GM12878 (cell line): ENCODE results near the gene SLC51A. TPM values are rescaled to one million over a fixed set of nuclear protein-coding genes. Genes with fewer than 3 reads are reported as not detected.

ENCODE experiments used
- BCL11A ChIP-seq: IDR thresholded peaks from 2 replicates; pipeline ENCODE4 v1.6.1; 2011; ENCODE audit warnings: low read depth, low read length
- BHLHE40 ChIP-seq, 2 experiments: fragments of 450-650 bp in 1 of 2; IDR thresholded peaks; 2 replicates each; pipeline ENCODE4 v1.6.1; 2011 to 2017; ENCODE audit warnings: low read depth in 2 of 2, borderline replicate concordance in 1 of 2, improper control_type of control experiment in 1 of 2, low read length in 1 of 2, mild to moderate bottlenecking in 1 of 2
- CTCF ChIP-seq, 3 experiments: IDR thresholded peaks in 2 of 3; conservative IDR thresholded peaks in 1 of 3; 2 replicates each; pipeline ENCODE4 v1.5.1; 2011; ENCODE audit warnings: low read depth in 3 of 3, low read length in 3 of 3, mild to moderate bottlenecking in 3 of 3, control low read depth in 2 of 3, moderate library complexity in 2 of 3, inconsistent platforms in 1 of 3, mixed read lengths in 1 of 3; ENCODE audit not compliant: control insufficient read depth in 2 of 3, insufficient read depth in 1 of 3; ENCODE audit errors: extremely low read depth in 1 of 3
- E2F4 ChIP-seq: IDR thresholded peaks from 2 replicates; pipeline ENCODE4 v1.6.1; 2012; ENCODE audit warnings: low read depth, low read length, improper control_type of control experiment
- ESRRA ChIP-seq: IDR thresholded peaks from 2 replicates; pipeline ENCODE4 v1.6.1; 2012; ENCODE audit warnings: mild to moderate bottlenecking, low read length, improper control_type of control experiment
- NKRF ChIP-seq: fragments of 450-650 bp; conservative IDR thresholded peaks from 2 replicates; pipeline ENCODE4 v1.6.1; 2017; ENCODE audit warnings: mild to moderate bottlenecking, moderate library complexity
- POLR2A ChIP-seq: IDR thresholded peaks from 2 replicates; pipeline ENCODE4 v1.6.1; 2011; ENCODE audit warnings: low read depth, mild to moderate bottlenecking, low read length
- POU2F2 ChIP-seq: IDR thresholded peaks from 3 replicates; pipeline ENCODE4 v1.6.1; 2011; ENCODE audit warnings: low read depth, mild to moderate bottlenecking, low read length, borderline replicate concordance
- RAD21 ChIP-seq: IDR thresholded peaks from 2 replicates; pipeline ENCODE4 v1.6.1; 2011; ENCODE audit warnings: mild to moderate bottlenecking, low read depth, low read length, moderate library complexity; ENCODE audit not compliant: insufficient read depth
- STAT3 ChIP-seq: IDR thresholded peaks from 2 replicates; pipeline ENCODE4 v1.6.1; 2011; ENCODE audit warnings: low read depth, low read length, improper control_type of control experiment
- TCF3 ChIP-seq: IDR thresholded peaks from 2 replicates; pipeline ENCODE4 v1.6.1; 2012; ENCODE audit warnings: low read depth, mild to moderate bottlenecking, low read length, borderline replicate concordance; ENCODE audit not compliant: insufficient read depth
- ZBTB11 ChIP-seq: fragments of 450-650 bp; formaldehyde crosslinking; IDR thresholded peaks from 2 replicates; pipeline ENCODE4 v1.5.0; 2022; ENCODE audit warnings: mild to moderate bottlenecking, missing genetic modification characterization
- ZNF24 ChIP-seq: fragments of 450-650 bp; IDR thresholded peaks from 2 replicates; pipeline ENCODE4 v1.6.1; 2017; ENCODE audit warnings: antibody characterized with exemption, mild to moderate bottlenecking
- ZNF592 ChIP-seq: fragments of 450-650 bp; IDR thresholded peaks from 2 replicates; pipeline ENCODE4 v1.6.1; 2017; ENCODE audit warnings: mild to moderate bottlenecking, moderate library complexity
- polyA plus RNA-seq, 11 experiments: library from polyadenylated mRNA; depleted of rRNA in 4 of 11; unstranded in 6 of 11; stranded (reverse) in 5 of 11; fragments of >200 nt; fragmentation: Nextera tagmentation in 4 of 11; fragmentation: Illumina TruSeq in 1 of 11; extraction: Ambion mirVana in 4 of 11; extraction: Trizol in 1 of 11; gene quantifications; 1 replicate in 1 of 11; 2 replicates in 10 of 11; pipeline versions ENCODE4 v1.2.1 to v1.2.3, GENCODE V29; 2011 to 2016; ENCODE audit warnings: inconsistent platforms in 2 of 11, missing spikeins in 2 of 11, low read depth in 1 of 11
- total RNA-seq, 4 experiments: library from RNA; depleted of rRNA in 3 of 4; stranded (reverse); fragments of >200 nt in 3 of 4; fragmentation: Illumina TruSeq in 1 of 4; extraction: Trizol in 1 of 4; gene quantifications; 2 replicates each; pipeline versions ENCODE4 v1.2.1 to v1.2.3, GENCODE V29; 2013 to 2021
- TF ChIP-seq, protein P1 (sequence below): fragments of 450-650 bp; IDR thresholded peaks from 2 replicates; pipeline ENCODE4 v1.6.1; 2017; ENCODE audit warnings: mild to moderate bottlenecking, low read depth, inconsistent platforms; ENCODE audit not compliant: poor library complexity, severe bottlenecking

SLC51A gene
- total and polyA plus RNA-seq, 10 of the 15 experiments (the other 5 are each of a cell fraction or from before 2014, with no cell fraction given): 0.99 to 3.9 (median 2.2) TPM; not detected in 6

- TF ChIP-seq ZNF592 (no peak), BHLHE40 (IDR thresholded peaks at IDR 0.05; ENCODE audit: borderline replicate concordance in 1 of 2, low read depth in 2 of 2, low read length in 1 of 2) (no peak), CTCF (IDR thresholded peaks at IDR 0.05 in 2 of 3, conservative IDR thresholded peaks at IDR 0.05 in 1 of 3; ENCODE audit: control insufficient read depth in 2 of 3, extremely low read depth in 1 of 3, insufficient read depth in 1 of 3, low read depth in 3 of 3, low read length in 3 of 3) (no peak), NKRF (no peak), ZBTB11 (CRISPR knock-in tag) (no peak), POLR2A (peak; percentile 63), ESRRA (no peak), ZNF24 (no peak), BCL11A (no peak), STAT3 (no peak), TCF3 (no peak), E2F4 (no peak), POU2F2 (peak; percentile 33; the same call in 1 of the 3 replicates), RAD21 (no peak)
- TF ChIP-seq, protein P1, sequence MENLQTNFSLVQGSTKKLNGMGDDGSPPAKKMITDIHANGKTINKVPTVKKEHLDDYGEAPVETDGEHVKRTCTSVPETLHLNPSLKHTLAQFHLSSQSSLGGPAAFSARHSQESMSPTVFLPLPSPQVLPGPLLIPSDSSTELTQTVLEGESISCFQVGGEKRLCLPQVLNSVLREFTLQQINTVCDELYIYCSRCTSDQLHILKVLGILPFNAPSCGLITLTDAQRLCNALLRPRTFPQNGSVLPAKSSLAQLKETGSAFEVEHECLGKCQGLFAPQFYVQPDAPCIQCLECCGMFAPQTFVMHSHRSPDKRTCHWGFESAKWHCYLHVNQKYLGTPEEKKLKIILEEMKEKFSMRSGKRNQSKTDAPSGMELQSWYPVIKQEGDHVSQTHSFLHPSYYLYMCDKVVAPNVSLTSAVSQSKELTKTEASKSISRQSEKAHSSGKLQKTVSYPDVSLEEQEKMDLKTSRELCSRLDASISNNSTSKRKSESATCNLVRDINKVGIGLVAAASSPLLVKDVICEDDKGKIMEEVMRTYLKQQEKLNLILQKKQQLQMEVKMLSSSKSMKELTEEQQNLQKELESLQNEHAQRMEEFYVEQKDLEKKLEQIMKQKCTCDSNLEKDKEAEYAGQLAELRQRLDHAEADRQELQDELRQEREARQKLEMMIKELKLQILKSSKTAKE: no peak
Observed at GRCh38 chr3:196274585-196274984, 58.3 kb downstream of the SLC51A start (continued).
